ENCODE data around the gene TIAM2. TPM values are rescaled to one million over a fixed set of nuclear protein-coding genes. Genes with fewer than 3 reads are reported as not detected.

The TIAM2 gene
- total and polyA plus RNA-seq, 9 of the 15 experiments (the other 6 are each of a cell fraction or from before 2014, with no cell fraction given), result 0.73 to 6.5 (median 4.3) TPM

GRCh38 chr6:155292711-155293110 lies 297.6 kb downstream of the TIAM2 start (continued):
- TF ChIP-seq ZMIZ1 (IDR thresholded peaks at IDR 0.05; ENCODE audit: low read depth in 2 of 2, low read length in 2 of 2) (no peak), ZNF197 (CRISPR knock-in tag; IDR thresholded peaks at IDR 0.05; ENCODE audit: low read depth) (no peak), SRSF1 (IDR thresholded peaks at IDR 0.05; ENCODE audit: low read depth, low read length) (no peak), GTF3C2 (IDR thresholded peaks at IDR 0.05; ENCODE audit: borderline replicate concordance, extremely low read depth, insufficient read length) (no peak), DACH1 (IDR thresholded peaks at IDR 0.05; ENCODE audit: partially characterized antibody) (no peak), PBX2 (CRISPR knock-in tag; IDR thresholded peaks at IDR 0.05; ENCODE audit: low read depth) (no peak), PBX2 (tag; conservative IDR thresholded peaks at IDR 0.05; ENCODE audit: low read depth) (no peak), KLF6 (CRISPR knock-in tag; IDR thresholded peaks at IDR 0.05; ENCODE audit: borderline replicate concordance) (no peak), E2F3 (CRISPR knock-in tag; IDR thresholded peaks at IDR 0.05) (no peak), HOMEZ (CRISPR knock-in tag; IDR thresholded peaks at IDR 0.05) (no peak)

Data from K562 (cell line).